Cerebellar cortex (tissue), 1 donor: ENCODE results near the gene BCL11A.

Experiments used
- DNase-seq: peaks from one replicate; pipeline ENCODE4 v3.0.0-alpha.2; 2015; ENCODE audit warnings: low spot score

Gene BCL11A

GRCh38 chr2:60406192-60406591 lies 147.3 kb downstream of the BCL11A start:
- no peak for DNase-seq

GRCh38 chr2:60405271-60405919 lies 148.1 kb downstream of the BCL11A start:
- DNase-seq, result no peak
